ENCODE data around the gene AP3M1.

DNA sequence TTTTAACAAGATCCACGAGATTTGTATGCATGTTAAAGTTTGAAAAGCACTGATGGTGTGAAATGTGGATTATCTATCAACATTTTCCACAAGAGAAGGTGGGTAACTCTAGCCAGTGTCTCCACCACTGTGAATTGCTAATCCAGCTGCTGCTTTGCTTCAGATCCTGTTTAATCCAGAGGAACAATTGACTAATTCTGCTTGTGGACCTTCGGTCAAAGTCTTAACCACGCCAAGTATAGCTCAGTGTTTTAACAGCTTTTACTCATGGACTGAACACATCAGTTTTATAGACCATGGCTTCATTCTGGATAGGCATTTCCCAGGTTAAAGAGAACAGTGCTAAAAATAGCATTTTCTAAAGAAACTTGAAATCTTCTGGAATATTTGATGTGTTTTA lies 23.9 kb upstream of the AP3M1 start:
- TF ChIP-seq, protein P1, sequence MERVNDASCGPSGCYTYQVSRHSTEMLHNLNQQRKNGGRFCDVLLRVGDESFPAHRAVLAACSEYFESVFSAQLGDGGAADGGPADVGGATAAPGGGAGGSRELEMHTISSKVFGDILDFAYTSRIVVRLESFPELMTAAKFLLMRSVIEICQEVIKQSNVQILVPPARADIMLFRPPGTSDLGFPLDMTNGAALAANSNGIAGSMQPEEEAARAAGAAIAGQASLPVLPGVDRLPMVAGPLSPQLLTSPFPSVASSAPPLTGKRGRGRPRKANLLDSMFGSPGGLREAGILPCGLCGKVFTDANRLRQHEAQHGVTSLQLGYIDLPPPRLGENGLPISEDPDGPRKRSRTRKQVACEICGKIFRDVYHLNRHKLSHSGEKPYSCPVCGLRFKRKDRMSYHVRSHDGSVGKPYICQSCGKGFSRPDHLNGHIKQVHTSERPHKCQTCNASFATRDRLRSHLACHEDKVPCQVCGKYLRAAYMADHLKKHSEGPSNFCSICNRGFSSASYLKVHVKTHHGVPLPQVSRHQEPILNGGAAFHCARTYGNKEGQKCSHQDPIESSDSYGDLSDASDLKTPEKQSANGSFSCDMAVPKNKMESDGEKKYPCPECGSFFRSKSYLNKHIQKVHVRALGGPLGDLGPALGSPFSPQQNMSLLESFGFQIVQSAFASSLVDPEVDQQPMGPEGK (CRISPR knock-in tag; IDR thresholded peaks at IDR 0.05; ENCODE audit: borderline replicate concordance): no peak
- TF ChIP-seq ISL1 (CRISPR knock-in tag; IDR thresholded peaks at IDR 0.05) (no peak), ZFP30 (CRISPR knock-in tag; IDR thresholded peaks at IDR 0.05) (no peak), ZNF8 (CRISPR knock-in tag; IDR thresholded peaks at IDR 0.05) (no peak), OSR1 (CRISPR knock-in tag; IDR thresholded peaks at IDR 0.05) (no peak), CSDC2 (CRISPR knock-in tag; IDR thresholded peaks at IDR 0.05) (no peak), ZFP3 (CRISPR knock-in tag; IDR thresholded peaks at IDR 0.05) (no peak)
- TF ChIP-seq, protein P2, sequence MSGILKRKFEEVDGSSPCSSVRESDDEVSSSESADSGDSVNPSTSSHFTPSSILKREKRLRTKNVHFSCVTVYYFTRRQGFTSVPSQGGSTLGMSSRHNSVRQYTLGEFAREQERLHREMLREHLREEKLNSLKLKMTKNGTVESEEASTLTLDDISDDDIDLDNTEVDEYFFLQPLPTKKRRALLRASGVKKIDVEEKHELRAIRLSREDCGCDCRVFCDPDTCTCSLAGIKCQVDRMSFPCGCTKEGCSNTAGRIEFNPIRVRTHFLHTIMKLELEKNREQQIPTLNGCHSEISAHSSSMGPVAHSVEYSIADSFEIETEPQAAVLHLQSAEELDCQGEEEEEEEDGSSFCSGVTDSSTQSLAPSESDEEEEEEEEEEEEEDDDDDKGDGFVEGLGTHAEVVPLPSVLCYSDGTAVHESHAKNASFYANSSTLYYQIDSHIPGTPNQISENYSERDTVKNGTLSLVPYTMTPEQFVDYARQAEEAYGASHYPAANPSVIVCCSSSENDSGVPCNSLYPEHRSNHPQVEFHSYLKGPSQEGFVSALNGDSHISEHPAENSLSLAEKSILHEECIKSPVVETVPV (CRISPR knock-in tag; IDR thresholded peaks at IDR 0.05): no peak
- TF ChIP-seq, protein P3, sequence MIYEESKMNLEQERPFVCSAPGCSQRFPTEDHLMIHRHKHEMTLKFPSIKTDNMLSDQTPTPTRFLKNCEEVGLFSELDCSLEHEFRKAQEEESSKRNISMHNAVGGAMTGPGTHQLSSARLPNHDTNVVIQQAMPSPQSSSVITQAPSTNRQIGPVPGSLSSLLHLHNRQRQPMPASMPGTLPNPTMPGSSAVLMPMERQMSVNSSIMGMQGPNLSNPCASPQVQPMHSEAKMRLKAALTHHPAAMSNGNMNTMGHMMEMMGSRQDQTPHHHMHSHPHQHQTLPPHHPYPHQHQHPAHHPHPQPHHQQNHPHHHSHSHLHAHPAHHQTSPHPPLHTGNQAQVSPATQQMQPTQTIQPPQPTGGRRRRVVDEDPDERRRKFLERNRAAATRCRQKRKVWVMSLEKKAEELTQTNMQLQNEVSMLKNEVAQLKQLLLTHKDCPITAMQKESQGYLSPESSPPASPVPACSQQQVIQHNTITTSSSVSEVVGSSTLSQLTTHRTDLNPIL (CRISPR knock-in tag; IDR thresholded peaks at IDR 0.05; ENCODE audit: low read depth): no peak
